Smooth muscle cell (in vitro differentiated cells): ENCODE results near the gene DENND2D. TPM values are rescaled to one million over a fixed set of nuclear protein-coding genes. Genes with fewer than 3 reads are reported as not detected.
A peak's percentile ranks its signal among the peaks of the same experiment; 100 is the strongest.

ENCODE experiments used
- DNase-seq: peaks from one replicate; lab custom pipeline; 2025; ENCODE audit not compliant: unreplicated experiment; lab: John Stamatoyannopoulos, UW
- H2AFZ ChIP-seq: fragments of 200-600 bp; sonication (generic); 2 replicates; pipeline ENCODE4 v1.6.0; 2016; ENCODE audit warnings: antibody characterized with exemption, low read depth, mild to moderate bottlenecking
- H3F3A ChIP-seq: fragments of 200-600 bp; sonication (generic); 2 replicates; pipeline ENCODE4 v1.6.0; 2017; ENCODE audit warnings: antibody characterized with exemption, low read depth
- H3K27ac ChIP-seq: fragments of 200-600 bp; sonication (generic); 2 replicates; pipeline ENCODE4 v1.5.1; 2016; ENCODE audit warnings: low read depth, mild to moderate bottlenecking
- H3K27me3 ChIP-seq: fragments of 200-600 bp; sonication (generic); 2 replicates; pipeline ENCODE4 v1.6.1; 2016; ENCODE audit warnings: low read depth, mild to moderate bottlenecking
- H3K36me3 ChIP-seq: fragments of 200-600 bp; sonication (generic); 2 replicates; pipeline ENCODE4 v1.5.1; 2016; ENCODE audit warnings: low read depth
- H3K4me1 ChIP-seq: fragments of 200-600 bp; sonication (generic); 2 replicates; pipeline ENCODE4 v1.5.1; 2016; ENCODE audit warnings: low read depth
- H3K4me2 ChIP-seq: fragments of 200-600 bp; sonication (generic); 2 replicates; pipeline ENCODE4 v1.6.0; 2016; ENCODE audit warnings: mild to moderate bottlenecking
- H3K4me3 ChIP-seq: fragments of 200-600 bp; sonication (generic); 2 replicates; pipeline ENCODE4 v1.5.1; 2016; ENCODE audit warnings: mild to moderate bottlenecking
- H3K79me2 ChIP-seq: fragments of 200-600 bp; sonication (generic); 2 replicates; pipeline ENCODE4 v1.6.0; 2016; ENCODE audit warnings: low read depth, mild to moderate bottlenecking
- H3K9ac ChIP-seq: fragments of 200-600 bp; sonication (generic); 2 replicates; pipeline ENCODE4 v1.6.0; 2016; ENCODE audit warnings: low read depth
- H3K9me3 ChIP-seq: fragments of 200-600 bp; sonication (generic); replicated peaks from 2 replicates; pipeline ENCODE4 v1.5.1; 2016; ENCODE audit warnings: low read depth
- H4K20me1 ChIP-seq: fragments of 200-600 bp; sonication (generic); 2 replicates; pipeline ENCODE4 v1.6.0; 2016; ENCODE audit warnings: low read depth
- CTCF ChIP-seq: fragments of 200-600 bp; sonication (generic); IDR thresholded peaks from 2 replicates; pipeline ENCODE4 v1.5.1; 2017; ENCODE audit warnings: borderline replicate concordance, mild to moderate bottlenecking, antibody characterized with exemption; ENCODE audit not compliant: insufficient read depth, poor library complexity, severe bottlenecking
- WGBS: methylation state at CpG from one replicate; pipeline ENCODE4 v1.1.7; 2016; ENCODE audit warnings: low lambda C conversion rate; 5-methylcytosine and 5-hydroxymethylcytosine counted together
- polyA plus RNA-seq: library from polyadenylated mRNA; unstranded; fragments of >200 nt; fragmentation: Nextera tagmentation; extraction: Ambion mirVana; gene quantifications from 2 replicates; pipeline ENCODE4 v1.2.1, GENCODE V29; 2016
- total RNA-seq: library from RNA; depleted of rRNA; stranded (reverse); fragments of >200 nt; gene quantifications from 2 replicates; pipeline ENCODE4 v1.2.3, GENCODE V29; 2014

Gene DENND2D
- total and polyA plus RNA-seq, 2 experiments from 2014 or later: 0.75 to 3.7 TPM

- no peaks in the 10 kb centered on the region for H3K36me3 ChIP-seq
- H3K9ac ChIP-seq: no peak overlapping the region
- no peaks in the 10 kb centered on the region for H3K4me1 ChIP-seq
- H3K4me3 ChIP-seq: no peak overlapping the region
- H3K9me3 ChIP-seq: no peaks in the 10 kb centered on the region
- no peak for DNase-seq
- 38% methylated on average over 3 of the region's 3 CpGs for WGBS
- no peak overlapping the region for H3K4me2 ChIP-seq
- no peaks in the 10 kb centered on the region for H3F3A ChIP-seq
- no peak for TF ChIP-seq CTCF
- no peaks in the 10 kb centered on the region for H3K79me2 ChIP-seq
- no peaks in the 10 kb centered on the region for H3K27me3 ChIP-seq
- H4K20me1 ChIP-seq: no peaks in the 10 kb centered on the region
- H3K27ac ChIP-seq: no peak overlapping the region
- H2AFZ ChIP-seq: no peak overlapping the region
Measured at GRCh38 chr1:111236806-111237205, 36.4 kb upstream of the DENND2D start.

- Histone ChIP-seq H3K27ac (no peak overlapping the region), H3K9ac (no peak overlapping the region), H3K4me2 (no peak overlapping the region), H3K27me3 (no peaks in the 10 kb centered on the region), H3K4me1 (no peaks in the 10 kb centered on the region), H3K4me3 (no peak overlapping the region), H3K9me3 (no peaks in the 10 kb centered on the region), H3K79me2 (no peaks in the 10 kb centered on the region), H4K20me1 (no peaks in the 10 kb centered on the region), H3F3A (no peaks in the 10 kb centered on the region), H2AFZ (no peak overlapping the region), H3K36me3 (no peaks in the 10 kb centered on the region)
- no peak for TF ChIP-seq CTCF
- no peak for DNase-seq
- WGBS: 57% methylated on average over 1 of the region's 1 CpG
Measured at GRCh38 chr1:111236379-111236778, 35.9 kb upstream of the DENND2D start.

GRCh38 chr1:111234866-111235265 lies 34.4 kb upstream of the DENND2D start:
- Histone ChIP-seq H3K36me3 (no peaks in the 10 kb centered on the region), H3F3A (no peaks in the 10 kb centered on the region), H3K4me1 (no peaks in the 10 kb centered on the region), H3K9ac (no peak overlapping the region), H3K9me3 (no peaks in the 10 kb centered on the region), H3K4me3 (no peak overlapping the region), H3K27ac (peak overlapping the region; percentile 54), H4K20me1 (no peaks in the 10 kb centered on the region), H3K4me2 (no peak overlapping the region), H3K27me3 (no peaks in the 10 kb centered on the region), H2AFZ (no peak overlapping the region), H3K79me2 (no peaks in the 10 kb centered on the region)
- TF ChIP-seq CTCF: no peak
- DNase-seq: no peak
- 66% methylated on average over 3 of the region's 3 CpGs for WGBS

- no peak overlapping the region for H3K4me2 ChIP-seq
- 81% methylated on average over 4 of the region's 4 CpGs for WGBS
- DNase-seq: no peak
Measured at GRCh38 chr1:111234258-111234657, 33.8 kb upstream of the DENND2D start.

More at GRCh38 chr1:111234258-111234657, 33.8 kb upstream of the DENND2D start:
- Histone ChIP-seq H3K27me3 (no peaks in the 10 kb centered on the region), H3K79me2 (no peaks in the 10 kb centered on the region), H3F3A (no peaks in the 10 kb centered on the region), H3K27ac (peak overlapping the region; percentile 54), H3K9ac (no peak overlapping the region), H3K36me3 (no peaks in the 10 kb centered on the region), H3K4me3 (no peak overlapping the region), H2AFZ (no peak overlapping the region), H3K9me3 (no peaks in the 10 kb centered on the region), H4K20me1 (no peaks in the 10 kb centered on the region), H3K4me1 (no peaks in the 10 kb centered on the region)
- TF ChIP-seq CTCF: no peak
